ENCODE measurements around the gene GOLIM4.

GRCh38 chr3:167972502-167972901, 123.2 kb downstream of the GOLIM4 start:
- TF ChIP-seq, protein P1, sequence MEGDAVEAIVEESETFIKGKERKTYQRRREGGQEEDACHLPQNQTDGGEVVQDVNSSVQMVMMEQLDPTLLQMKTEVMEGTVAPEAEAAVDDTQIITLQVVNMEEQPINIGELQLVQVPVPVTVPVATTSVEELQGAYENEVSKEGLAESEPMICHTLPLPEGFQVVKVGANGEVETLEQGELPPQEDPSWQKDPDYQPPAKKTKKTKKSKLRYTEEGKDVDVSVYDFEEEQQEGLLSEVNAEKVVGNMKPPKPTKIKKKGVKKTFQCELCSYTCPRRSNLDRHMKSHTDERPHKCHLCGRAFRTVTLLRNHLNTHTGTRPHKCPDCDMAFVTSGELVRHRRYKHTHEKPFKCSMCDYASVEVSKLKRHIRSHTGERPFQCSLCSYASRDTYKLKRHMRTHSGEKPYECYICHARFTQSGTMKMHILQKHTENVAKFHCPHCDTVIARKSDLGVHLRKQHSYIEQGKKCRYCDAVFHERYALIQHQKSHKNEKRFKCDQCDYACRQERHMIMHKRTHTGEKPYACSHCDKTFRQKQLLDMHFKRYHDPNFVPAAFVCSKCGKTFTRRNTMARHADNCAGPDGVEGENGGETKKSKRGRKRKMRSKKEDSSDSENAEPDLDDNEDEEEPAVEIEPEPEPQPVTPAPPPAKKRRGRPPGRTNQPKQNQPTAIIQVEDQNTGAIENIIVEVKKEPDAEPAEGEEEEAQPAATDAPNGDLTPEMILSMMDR (IDR thresholded peaks at IDR 0.05) = no peak
- TF ChIP-seq POLR2A (IDR thresholded peaks at IDR 0.05) = no peak
- no peak for TF ChIP-seq EP300 (IDR thresholded peaks at IDR 0.05)
